ENCODE data around the gene PSMF1.
"Not testable (repeated sequence)": the region's sequence is repeated elsewhere in the genome, so short reads cannot be mapped to it uniquely, and the experiment has no call there.

The PSMF1 gene

GRCh38 chr20:1209447-1210387 lies 91.3 kb downstream of the PSMF1 start:
- TF ChIP-seq CTCF (IDR thresholded peaks at IDR 0.05; ENCODE audit: borderline replicate concordance, control extremely low read depth, extremely low read depth, insufficient read depth, missing control alignments) = no peak
- in situ Hi-C loops (cut with MboI; ENCODE audit: low sequenced_read_pairs, unreplicated experiment) = no loop called here
- no peak for DNase-seq (ENCODE audit: low spot score)

- no peak for DNase-seq (ENCODE audit: low spot score)
- in situ Hi-C loops (cut with MboI; ENCODE audit: low sequenced_read_pairs, unreplicated experiment) = no loop called here
- no peak for TF ChIP-seq CTCF (IDR thresholded peaks at IDR 0.05; ENCODE audit: borderline replicate concordance, control extremely low read depth, extremely low read depth, insufficient read depth, missing control alignments)
Measured at GRCh38 chr20:1210501-1210900, 92.1 kb downstream of the PSMF1 start.

- TF ChIP-seq CTCF (IDR thresholded peaks at IDR 0.05; ENCODE audit: borderline replicate concordance, control extremely low read depth, extremely low read depth, insufficient read depth, missing control alignments) = no peak
- in situ Hi-C loops (cut with MboI; ENCODE audit: low sequenced_read_pairs, unreplicated experiment) = no loop called here
- DNase-seq (ENCODE audit: low spot score) = no peak
Measured at GRCh38 chr20:1212023-1212422, 93.6 kb downstream of the PSMF1 start.

- in situ Hi-C loops (cut with MboI; ENCODE audit: low sequenced_read_pairs, unreplicated experiment) = no loop called here
- DNase-seq (ENCODE audit: low spot score) = peak; percentile 67
- peak; percentile 86 for TF ChIP-seq CTCF (IDR thresholded peaks at IDR 0.05; ENCODE audit: borderline replicate concordance, control extremely low read depth, extremely low read depth, insufficient read depth, missing control alignments)
Measured at GRCh38 chr20:1212607-1213396, 94.4 kb downstream of the PSMF1 start.

- no peak for TF ChIP-seq CTCF (IDR thresholded peaks at IDR 0.05; ENCODE audit: borderline replicate concordance, control extremely low read depth, extremely low read depth, insufficient read depth, missing control alignments)
- in situ Hi-C loops (cut with MboI; ENCODE audit: low sequenced_read_pairs, unreplicated experiment) = no loop called here
- no peak for DNase-seq (ENCODE audit: low spot score)
Measured at GRCh38 chr20:1214838-1215261, 96.4 kb downstream of the PSMF1 start.

- in situ Hi-C loops (cut with MboI; ENCODE audit: low sequenced_read_pairs, unreplicated experiment) = no loop called here
- TF ChIP-seq CTCF (IDR thresholded peaks at IDR 0.05; ENCODE audit: borderline replicate concordance, control extremely low read depth, extremely low read depth, insufficient read depth, missing control alignments) = no peak
- DNase-seq (ENCODE audit: low spot score) = no peak
Measured at GRCh38 chr20:1215386-1216170, 97.2 kb downstream of the PSMF1 start.

GRCh38 chr20:1216527-1217427 lies 98.4 kb downstream of the PSMF1 start:
- in situ Hi-C loops (cut with MboI; ENCODE audit: low sequenced_read_pairs, unreplicated experiment); DNase-seq (ENCODE audit: low spot score): not testable (repeated sequence)

Data from GM13976 (cell line).